ENCODE measurements around the gene BOD1L1. TPM values are rescaled to one million over a fixed set of nuclear protein-coding genes. Genes with fewer than 3 reads are reported as not detected.

The BOD1L1 gene
- 15.2 to 24.1 TPM (median 17.5 TPM) in 5 replicates for total RNA-seq (2022; extraction: Qiagen RNA extraction)

DNA sequence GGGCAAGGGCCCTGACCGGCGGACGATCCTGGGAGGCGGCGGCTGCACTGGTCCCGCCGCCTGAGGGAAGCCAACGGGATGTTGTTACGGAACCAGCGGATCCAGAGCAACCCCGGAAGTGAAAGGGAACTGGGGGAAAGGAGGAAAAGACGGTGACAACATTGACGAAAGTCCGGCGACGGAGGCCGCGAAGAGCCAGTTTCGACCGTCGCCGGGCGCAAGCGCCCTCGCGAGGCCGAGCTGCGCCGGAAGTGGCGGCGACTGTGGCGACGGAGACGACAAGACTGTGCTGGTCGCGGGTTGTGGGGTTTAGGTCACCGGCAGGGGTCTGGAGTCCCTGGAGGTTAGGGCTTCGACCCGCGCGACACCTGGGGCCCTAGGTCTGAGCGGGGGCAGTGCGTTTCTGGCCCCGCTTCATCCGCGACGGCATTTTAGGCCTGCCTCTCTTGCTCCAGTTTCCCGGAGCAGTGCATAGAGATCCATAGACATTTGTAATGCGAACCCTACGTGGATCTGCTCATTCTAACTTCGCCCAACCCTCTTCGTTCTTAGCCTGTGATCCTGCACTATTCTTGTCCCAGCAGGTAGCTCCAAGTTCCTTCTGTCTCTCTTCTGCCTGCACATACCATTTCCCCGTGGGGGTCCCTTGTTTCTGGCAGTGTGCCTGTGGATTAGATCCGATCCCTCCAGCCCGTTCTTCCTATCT lies at the start of gene BOD1L1:
BOD1L1 (minus strand) TSS at position 120 of the 706 bp plus-strand sequence. CDS start 138 bp downstream, outside the sequence.

DNA sequence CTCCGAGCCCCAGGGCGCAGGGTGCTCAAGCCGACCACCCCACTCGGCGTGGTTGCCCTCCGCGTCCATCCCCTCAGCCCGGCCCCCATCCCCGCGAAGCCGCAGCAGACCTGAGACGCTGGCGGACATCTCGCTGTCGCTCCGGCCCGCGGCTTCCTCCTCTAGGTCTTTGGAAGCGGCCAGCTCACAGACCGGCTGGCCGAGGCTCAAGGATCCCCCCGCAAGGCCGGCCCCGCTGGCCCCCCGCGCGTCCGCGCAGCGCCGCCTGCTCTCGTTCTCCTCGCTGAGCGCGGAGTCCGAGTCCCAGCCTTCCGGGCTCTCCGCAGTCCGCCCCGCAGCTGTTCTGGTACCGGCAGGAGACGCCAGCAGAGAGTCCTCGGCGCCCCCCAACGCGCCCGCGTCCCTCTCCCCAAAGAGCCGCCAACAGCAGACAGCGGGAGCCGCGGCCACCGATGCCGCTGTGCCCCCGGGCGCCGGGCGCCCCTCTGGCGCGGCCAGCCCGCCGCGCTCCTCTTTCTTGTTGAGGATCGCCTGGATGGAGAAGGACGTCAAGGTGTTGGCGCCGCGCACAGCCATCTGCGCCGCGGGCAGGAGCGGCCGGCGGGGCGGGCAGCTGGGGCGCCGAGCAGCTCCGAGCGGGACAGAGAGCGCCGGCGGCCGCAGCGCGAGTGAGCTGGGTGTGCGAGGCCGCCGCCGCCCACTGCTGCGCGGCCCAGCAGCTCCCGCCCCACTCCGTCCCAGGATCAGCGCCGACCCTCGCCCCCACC lies 83.5 kb downstream of the BOD1L1 start, which contains the start of gene NKX3-2:
NKX3-2 (minus strand) TSS at position 670 of the 767 bp plus-strand sequence; CDS start at position 576, 94 bp downstream.

Other genes with a start within 250 kb of the BOD1L1 start
- gene RAB28, start 143.4 kb downstream of the BOD1L1 start, total RNA-seq (2022; extraction: Qiagen RNA extraction), result 8.4 to 10.6 TPM (median 9.0 TPM) in 5 replicates
- gene NKX3-2, start 83.2 kb downstream of the BOD1L1 start, total RNA-seq (2022; extraction: Qiagen RNA extraction), result 0.07 to 0.16 TPM (median 0.09 TPM) in 5 replicates